IPS-18c (cell line): ENCODE data around the gene LCLAT1.
"Not testable (repeated sequence)": the region's sequence is repeated elsewhere in the genome, so short reads cannot be mapped to it uniquely, and the experiment has no call there.

Experiments
- H3K4me3 ChIP-seq: 2 replicates; pipeline ENCODE4 v1.7.0; 2013; ENCODE audit warnings: low read depth, mild to moderate bottlenecking, low read length, moderate library complexity; ENCODE audit not compliant: insufficient read depth
- H3K9me3 ChIP-seq: one replicate; pipeline ENCODE4 v1.6.1; 2013; ENCODE audit warnings: mild to moderate bottlenecking, low read length, moderate library complexity; ENCODE audit not compliant: control insufficient read depth, insufficient read depth

LCLAT1 gene

GRCh38 chr2:30467062-30467826, 20.2 kb downstream of the LCLAT1 start:
- H3K9me3 ChIP-seq: not testable (repeated sequence)

GRCh38 chr2:30470426-30470825, 23.4 kb downstream of the LCLAT1 start:
- no peaks in the 10 kb centered on the region for H3K9me3 ChIP-seq
- no peak overlapping the region for H3K4me3 ChIP-seq

More at GRCh38 chr2:30467062-30467826, 20.2 kb downstream of the LCLAT1 start:
- H3K4me3 ChIP-seq: not testable (repeated sequence)

- H3K4me3 ChIP-seq: no peak overlapping the region
- no peaks in the 10 kb centered on the region for H3K9me3 ChIP-seq
Measured at GRCh38 chr2:30472326-30472725, 25.3 kb downstream of the LCLAT1 start.

GRCh38 chr2:30475542-30475941, 28.5 kb downstream of the LCLAT1 start:
- H3K4me3 ChIP-seq: no peak overlapping the region
- no peaks in the 10 kb centered on the region for H3K9me3 ChIP-seq

GRCh38 chr2:30476636-30477035, 29.6 kb downstream of the LCLAT1 start:
- Histone ChIP-seq H3K9me3 (no peaks in the 10 kb centered on the region), H3K4me3 (no peak overlapping the region)

GRCh38 chr2:30480703-30481322, 33.8 kb downstream of the LCLAT1 start:
- H3K9me3 ChIP-seq: no peaks in the 10 kb centered on the region
- no peak overlapping the region for H3K4me3 ChIP-seq

- no peaks in the 10 kb centered on the region for H3K9me3 ChIP-seq
- H3K4me3 ChIP-seq: no peak overlapping the region
Measured at GRCh38 chr2:30481323-30481800, 34.3 kb downstream of the LCLAT1 start.

GRCh38 chr2:30482011-30482410, 35.0 kb downstream of the LCLAT1 start:
- no peak overlapping the region for H3K4me3 ChIP-seq

GRCh38 chr2:30484145-30484544, 37.1 kb downstream of the LCLAT1 start:
- no peaks in the 10 kb centered on the region for H3K9me3 ChIP-seq

More at GRCh38 chr2:30482011-30482410, 35.0 kb downstream of the LCLAT1 start:
- no peaks in the 10 kb centered on the region for H3K9me3 ChIP-seq

GRCh38 chr2:30484995-30485394, 37.9 kb downstream of the LCLAT1 start:
- Histone ChIP-seq H3K9me3 (no peaks in the 10 kb centered on the region), H3K4me3 (no peak overlapping the region)

More at GRCh38 chr2:30484145-30484544, 37.1 kb downstream of the LCLAT1 start:
- no peak overlapping the region for H3K4me3 ChIP-seq

- no peaks in the 10 kb centered on the region for H3K9me3 ChIP-seq
Measured at GRCh38 chr2:30486655-30487054, 39.6 kb downstream of the LCLAT1 start.

GRCh38 chr2:30487603-30488002, 40.6 kb downstream of the LCLAT1 start:
- Histone ChIP-seq H3K9me3 (no peaks in the 10 kb centered on the region), H3K4me3 (no peak overlapping the region)

More at GRCh38 chr2:30486655-30487054, 39.6 kb downstream of the LCLAT1 start:
- no peak overlapping the region for H3K4me3 ChIP-seq

GRCh38 chr2:30488012-30488659, 41.1 kb downstream of the LCLAT1 start:
- no peak overlapping the region for H3K4me3 ChIP-seq
- H3K9me3 ChIP-seq: no peaks in the 10 kb centered on the region

GRCh38 chr2:30491225-30491624, 44.2 kb downstream of the LCLAT1 start:
- Histone ChIP-seq H3K9me3 (no peaks in the 10 kb centered on the region), H3K4me3 (no peak overlapping the region)

GRCh38 chr2:30492185-30492584, 45.1 kb downstream of the LCLAT1 start:
- no peak overlapping the region for H3K4me3 ChIP-seq
- no peaks in the 10 kb centered on the region for H3K9me3 ChIP-seq

- no peak overlapping the region for H3K4me3 ChIP-seq
Measured at GRCh38 chr2:30492619-30493018, 45.6 kb downstream of the LCLAT1 start.

GRCh38 chr2:30493440-30493839, 46.4 kb downstream of the LCLAT1 start:
- Histone ChIP-seq H3K4me3 (no peak overlapping the region), H3K9me3 (no peaks in the 10 kb centered on the region)

More at GRCh38 chr2:30492619-30493018, 45.6 kb downstream of the LCLAT1 start:
- no peaks in the 10 kb centered on the region for H3K9me3 ChIP-seq

GRCh38 chr2:30495896-30496295, 48.9 kb downstream of the LCLAT1 start:
- not testable (repeated sequence) for H3K9me3 ChIP-seq, H3K4me3 ChIP-seq
